Liver (tissue), 3 donors: ENCODE data around the gene PHTF1.

Source experiments
- CTCF ChIP-seq: fragments of 150-350 bp; IDR thresholded peaks from 2 replicates; pipeline ENCODE4 v1.5.1; 2017; ENCODE audit warnings: improper control_type of control experiment, low read depth, low read length; ENCODE audit not compliant: missing input control
- EGR1 ChIP-seq, 2 donors: IDR thresholded peaks; 2 replicates each; pipeline ENCODE4 v1.6.1; 2016 to 2018; ENCODE audit warnings: antibody characterized with exemption in 2 of 2, low read depth in 2 of 2
- FOXA1 ChIP-seq: IDR thresholded peaks from 2 replicates; pipeline ENCODE4 v1.6.1; 2016; ENCODE audit warnings: antibody characterized with exemption
- GABPA ChIP-seq, 2 donors: IDR thresholded peaks in 1 of 2; conservative IDR thresholded peaks in 1 of 2; 2 replicates each; pipeline ENCODE4 v1.6.1; 2016; ENCODE audit warnings: antibody characterized with exemption in 2 of 2, mild to moderate bottlenecking in 1 of 2, moderate library complexity in 1 of 2
- HNF4A ChIP-seq, 2 donors: conservative IDR thresholded peaks; 2 replicates each; pipeline ENCODE4 v1.6.1; 2016; ENCODE audit warnings: antibody characterized with exemption in 2 of 2, mild to moderate bottlenecking in 2 of 2
- HNF4G ChIP-seq: IDR thresholded peaks from 2 replicates; pipeline ENCODE4 v1.6.1; 2016; ENCODE audit warnings: antibody characterized with exemption
- JUND ChIP-seq, 2 donors: IDR thresholded peaks; 2 replicates each; pipeline ENCODE4 v1.6.1; 2016; ENCODE audit warnings: antibody characterized with exemption in 2 of 2
- MAX ChIP-seq: IDR thresholded peaks from 2 replicates; pipeline ENCODE4 v1.6.1; 2016; ENCODE audit warnings: antibody characterized with exemption
- RAD21 ChIP-seq, 2 donors: IDR thresholded peaks; 2 replicates each; pipeline ENCODE4 v1.6.1; 2016; ENCODE audit warnings: antibody characterized with exemption in 2 of 2, mild to moderate bottlenecking in 2 of 2
- REST ChIP-seq: IDR thresholded peaks from 2 replicates; pipeline ENCODE4 v1.6.1; 2016; ENCODE audit warnings: antibody characterized with exemption, mild to moderate bottlenecking
- SP1 ChIP-seq: IDR thresholded peaks from 2 replicates; pipeline ENCODE4 v1.6.1; 2018; ENCODE audit warnings: antibody characterized with exemption, mild to moderate bottlenecking
- TAF1 ChIP-seq: conservative IDR thresholded peaks from 2 replicates; pipeline ENCODE4 v1.6.1; 2016; ENCODE audit warnings: antibody characterized with exemption, mild to moderate bottlenecking
- YY1 ChIP-seq: IDR thresholded peaks from 2 replicates; pipeline ENCODE4 v1.6.1; 2016; ENCODE audit warnings: antibody characterized with exemption, mild to moderate bottlenecking
- ZBTB33 ChIP-seq: IDR thresholded peaks from 2 replicates; pipeline ENCODE4 v1.6.1; 2016; ENCODE audit warnings: antibody characterized with exemption
- donor health status: healthy.
- donor health status: healthy.

GRCh38 chr1:113721010-113721409, 38.3 kb downstream of the PHTF1 start:
- no peak for TF ChIP-seq SP1
- no peak for TF ChIP-seq CTCF
- TF ChIP-seq REST: no peak
- TF ChIP-seq TAF1: no peak
- no peak for TF ChIP-seq FOXA1
- TF ChIP-seq YY1: no peak
- TF ChIP-seq GABPA (IDR thresholded peaks at IDR 0.05 in 1 of 2, conservative IDR thresholded peaks at IDR 0.05 in 1 of 2): no peak
- TF ChIP-seq MAX: no peak
- TF ChIP-seq RAD21 (IDR thresholded peaks at IDR 0.05): no peak
- no peak for TF ChIP-seq EGR1 (IDR thresholded peaks at IDR 0.05; ENCODE audit: low read depth in 2 of 2)
- TF ChIP-seq ZBTB33: no peak
- TF ChIP-seq HNF4G: no peak
- TF ChIP-seq JUND (IDR thresholded peaks at IDR 0.05): no peak
- no peak for TF ChIP-seq HNF4A (conservative IDR thresholded peaks at IDR 0.05)
